LNCaP clone FGC (cell line): ENCODE measurements around the gene ZNF592.
"Not testable (repeated sequence)": the region's sequence is repeated elsewhere in the genome, so short reads cannot be mapped to it uniquely, and the experiment has no call there.

Source experiments
- DNase-seq: peaks from one replicate; pipeline ENCODE4 v3.0.0-alpha.2; 2011; ENCODE audit warnings: low read depth
- H3K4me3 ChIP-seq: 2 replicates; pipeline ENCODE4 v1.5.1; 2011; ENCODE audit warnings: mild to moderate bottlenecking, low read depth, low read length, control low read depth
- TF ChIP-seq, protein P1 (sequence below): IDR thresholded peaks from 2 replicates; pipeline ENCODE4 v1.5.1; 2012; ENCODE audit warnings: mild to moderate bottlenecking; ENCODE audit not compliant: control insufficient read depth, insufficient read depth; ENCODE audit errors: extremely low read depth

Gene ZNF592

DNA sequence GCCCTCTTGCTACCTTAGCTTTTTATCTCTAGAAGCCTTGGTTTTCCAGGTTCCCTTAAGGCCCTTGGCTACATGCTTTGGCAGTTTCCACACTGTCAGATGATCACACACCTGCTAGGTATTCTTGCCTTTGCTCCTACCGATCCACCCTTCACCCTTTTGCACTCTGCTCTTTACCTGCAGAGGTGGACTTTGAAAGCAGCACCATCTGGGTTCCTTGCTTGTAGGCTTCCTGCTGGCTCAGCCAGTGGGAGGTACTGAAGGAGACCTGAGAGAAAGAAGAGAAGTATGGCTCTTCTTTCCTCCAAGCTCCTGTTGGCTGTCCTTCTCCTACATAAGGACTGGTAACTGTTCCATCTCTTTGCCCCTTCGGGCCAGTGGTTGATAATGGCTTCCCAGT, 7.3 kb upstream of the ZNF592 start:
- no peak for DNase-seq
- TF ChIP-seq, protein P1, sequence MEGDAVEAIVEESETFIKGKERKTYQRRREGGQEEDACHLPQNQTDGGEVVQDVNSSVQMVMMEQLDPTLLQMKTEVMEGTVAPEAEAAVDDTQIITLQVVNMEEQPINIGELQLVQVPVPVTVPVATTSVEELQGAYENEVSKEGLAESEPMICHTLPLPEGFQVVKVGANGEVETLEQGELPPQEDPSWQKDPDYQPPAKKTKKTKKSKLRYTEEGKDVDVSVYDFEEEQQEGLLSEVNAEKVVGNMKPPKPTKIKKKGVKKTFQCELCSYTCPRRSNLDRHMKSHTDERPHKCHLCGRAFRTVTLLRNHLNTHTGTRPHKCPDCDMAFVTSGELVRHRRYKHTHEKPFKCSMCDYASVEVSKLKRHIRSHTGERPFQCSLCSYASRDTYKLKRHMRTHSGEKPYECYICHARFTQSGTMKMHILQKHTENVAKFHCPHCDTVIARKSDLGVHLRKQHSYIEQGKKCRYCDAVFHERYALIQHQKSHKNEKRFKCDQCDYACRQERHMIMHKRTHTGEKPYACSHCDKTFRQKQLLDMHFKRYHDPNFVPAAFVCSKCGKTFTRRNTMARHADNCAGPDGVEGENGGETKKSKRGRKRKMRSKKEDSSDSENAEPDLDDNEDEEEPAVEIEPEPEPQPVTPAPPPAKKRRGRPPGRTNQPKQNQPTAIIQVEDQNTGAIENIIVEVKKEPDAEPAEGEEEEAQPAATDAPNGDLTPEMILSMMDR: no peak
- no peak overlapping the region for H3K4me3 ChIP-seq

DNA sequence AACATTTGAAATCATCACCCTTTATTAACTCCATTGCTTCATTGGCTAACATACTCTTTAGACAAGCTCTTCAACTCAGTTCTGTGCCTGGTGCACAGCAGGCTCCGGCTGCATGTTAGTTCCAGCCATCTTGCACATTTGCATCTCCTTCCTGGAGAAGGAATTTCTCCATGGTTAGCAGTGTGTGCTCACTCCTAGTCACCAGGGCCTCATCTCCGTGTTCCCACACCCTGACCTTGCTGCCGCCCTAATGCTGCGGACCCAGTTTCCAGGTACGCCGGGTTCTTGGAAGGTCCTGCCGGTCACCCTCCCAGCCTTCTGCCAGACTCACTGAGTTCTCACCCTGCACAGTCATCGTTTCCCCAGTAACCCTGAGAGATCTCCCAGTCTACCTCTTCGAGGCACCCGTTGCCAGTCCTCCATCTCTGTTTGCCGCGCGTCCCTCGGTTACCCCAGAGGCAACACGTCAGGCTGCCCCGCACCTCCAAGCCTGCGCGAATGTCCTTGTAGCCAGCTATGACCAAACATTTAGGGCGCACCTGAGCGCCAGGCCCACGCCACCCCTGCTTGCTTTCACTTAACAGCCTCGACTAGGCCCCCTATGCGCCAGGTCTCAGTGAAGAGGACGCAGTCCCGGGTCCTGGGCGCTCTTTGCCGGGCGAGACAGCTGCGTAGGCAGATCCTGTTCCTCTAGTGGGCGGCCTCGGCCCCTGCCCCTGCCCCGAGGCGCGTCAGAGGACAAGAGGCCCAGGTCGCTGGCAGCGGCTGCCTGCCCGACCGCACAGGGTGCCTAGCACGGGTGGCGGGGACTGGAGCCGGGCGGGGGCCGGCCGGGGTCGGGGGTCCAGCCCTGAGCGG, 747 bp upstream of the ZNF592 start:
- H3K4me3 ChIP-seq: peak overlapping the region; percentile 75
- DNase-seq: no peak
- TF ChIP-seq, protein P1: peak; percentile 5; the same call in 1 of the 2 replicates

DNA sequence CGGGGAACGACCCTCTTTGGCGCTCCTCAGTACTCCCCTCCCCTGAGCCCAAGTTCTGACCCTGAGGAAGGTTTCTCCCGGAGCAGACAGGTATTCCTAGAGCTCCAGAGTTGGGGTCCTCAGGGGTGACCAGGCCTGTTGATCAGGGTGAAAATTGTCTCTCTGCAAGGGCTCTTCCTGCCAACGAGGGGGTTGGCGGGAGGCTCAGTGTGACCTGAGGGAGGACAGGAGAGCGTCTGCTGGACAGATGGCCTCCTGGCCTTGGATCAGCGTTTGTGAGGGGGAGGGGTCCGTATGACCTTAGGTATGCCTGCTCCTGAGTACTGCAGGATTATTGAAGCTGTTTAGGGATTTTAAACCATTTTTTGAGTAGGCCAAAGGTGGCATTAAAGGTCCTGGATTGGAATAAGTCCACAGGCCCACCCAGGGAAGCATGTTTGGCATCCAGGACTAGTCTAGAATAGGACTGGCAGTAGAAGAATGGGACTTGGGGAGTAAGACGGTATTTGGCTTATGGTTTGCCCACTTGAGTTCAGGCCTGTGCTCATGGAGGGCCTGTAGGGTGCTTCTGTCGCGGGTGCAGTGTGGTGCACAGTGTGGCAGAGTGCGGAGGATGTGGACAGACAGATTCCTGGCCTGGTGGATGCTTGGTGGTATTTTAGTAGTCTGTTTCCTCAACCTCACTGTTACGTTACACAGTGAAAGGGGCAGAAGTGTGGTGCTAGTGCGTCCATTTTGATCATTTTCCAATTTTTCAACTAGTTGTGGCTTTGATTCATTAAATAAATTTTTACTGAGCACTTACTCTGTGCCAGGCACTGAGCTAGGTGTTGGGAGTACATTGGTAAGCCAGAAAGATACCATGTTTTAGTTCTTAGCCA, 959 bp downstream of the ZNF592 start:
- DNase-seq: no peak
- TF ChIP-seq, protein P1: no peak
- peak overlapping the region; percentile 91 for H3K4me3 ChIP-seq

DNA sequence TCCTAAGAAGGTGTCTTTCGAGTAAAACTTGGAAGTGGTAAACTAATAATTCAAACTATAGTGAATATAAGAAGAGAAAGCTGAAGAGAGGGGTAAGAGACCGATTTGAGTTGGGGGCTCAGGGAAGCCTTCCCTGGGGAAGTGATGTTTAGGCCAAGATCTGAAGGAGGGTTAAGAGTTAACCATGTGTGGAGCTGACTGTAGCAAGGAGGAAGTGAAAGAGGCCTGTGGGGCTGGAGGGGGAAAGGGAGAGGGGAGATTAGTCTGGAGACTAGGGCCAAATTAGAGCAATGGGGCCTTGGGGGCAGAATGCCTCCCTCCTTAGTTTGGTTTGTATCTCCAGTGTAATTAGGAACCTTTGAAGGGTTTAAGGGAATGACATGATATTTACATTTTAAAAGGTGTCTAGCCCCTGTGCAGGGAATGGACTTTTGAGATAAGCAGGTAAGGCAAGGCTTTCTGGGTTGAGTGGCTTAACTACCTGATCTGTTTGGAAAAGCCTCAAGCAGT, 2.2 kb downstream of the ZNF592 start:
- TF ChIP-seq, protein P1: no peak
- DNase-seq: no peak
- peak overlapping the region; percentile 91 for H3K4me3 ChIP-seq

DNA sequence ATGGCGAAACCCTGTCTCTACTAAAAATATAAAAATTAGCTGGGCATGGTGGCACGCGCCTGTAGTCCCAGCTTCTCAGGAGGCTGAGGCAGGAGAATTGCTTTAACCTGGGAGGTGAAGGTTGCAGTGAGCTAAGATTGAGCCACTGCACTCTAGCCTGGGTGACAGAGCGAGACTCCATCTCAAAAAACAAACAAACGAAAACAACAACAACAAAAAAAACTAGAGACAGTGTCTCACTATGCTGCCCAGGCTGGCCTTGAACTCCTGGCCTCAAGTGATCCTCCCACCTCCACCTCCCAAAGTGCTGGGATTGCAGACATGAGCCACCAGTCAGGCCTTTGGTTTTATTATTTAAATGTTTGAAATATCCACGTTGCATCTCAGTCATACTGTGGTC, 3.3 kb downstream of the ZNF592 start:
- not testable (repeated sequence) for DNase-seq, H3K4me3 ChIP-seq

DNA sequence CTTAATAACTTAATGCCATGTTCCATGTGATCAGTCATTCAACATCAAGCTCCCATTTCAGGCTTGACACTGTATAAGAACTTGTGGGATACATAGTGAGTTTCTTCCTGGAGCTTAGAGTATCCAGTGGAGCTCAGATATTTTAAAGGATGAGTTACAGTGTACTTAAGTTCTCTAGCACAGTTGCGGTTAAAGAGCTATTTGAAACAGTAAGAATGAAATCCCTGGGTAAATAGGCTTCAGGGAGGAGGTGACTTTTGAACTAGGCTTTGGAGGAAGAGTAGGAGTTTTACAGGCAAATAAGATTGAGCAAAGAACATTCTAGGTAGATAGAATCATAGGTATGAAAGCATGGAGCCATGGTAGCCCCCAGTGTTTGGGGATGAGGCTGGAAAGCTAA, 3.8 kb downstream of the ZNF592 start:
- H3K4me3 ChIP-seq: no peak overlapping the region
- TF ChIP-seq, protein P1: no peak
- no peak for DNase-seq

DNA sequence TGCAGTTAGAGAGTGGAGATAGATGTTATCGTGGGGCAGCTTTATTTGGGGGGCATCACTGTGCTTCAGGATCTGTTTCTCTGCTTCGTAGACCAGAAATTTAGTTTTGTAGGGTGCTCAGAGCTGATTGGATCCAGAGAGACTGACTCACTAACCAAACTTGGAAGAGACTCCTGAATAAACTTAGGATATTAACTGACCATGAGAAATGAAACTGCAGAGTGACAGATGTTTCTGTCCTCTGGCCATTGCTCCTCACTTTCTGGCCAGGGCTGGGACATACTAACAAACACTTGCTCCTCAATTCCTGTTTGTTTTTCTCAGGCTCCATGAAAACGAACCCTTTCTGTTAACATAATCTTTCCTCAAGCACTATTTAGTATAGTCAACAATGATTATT, 4.3 kb downstream of the ZNF592 start:
- DNase-seq: no peak
- no peak overlapping the region for H3K4me3 ChIP-seq

DNA sequence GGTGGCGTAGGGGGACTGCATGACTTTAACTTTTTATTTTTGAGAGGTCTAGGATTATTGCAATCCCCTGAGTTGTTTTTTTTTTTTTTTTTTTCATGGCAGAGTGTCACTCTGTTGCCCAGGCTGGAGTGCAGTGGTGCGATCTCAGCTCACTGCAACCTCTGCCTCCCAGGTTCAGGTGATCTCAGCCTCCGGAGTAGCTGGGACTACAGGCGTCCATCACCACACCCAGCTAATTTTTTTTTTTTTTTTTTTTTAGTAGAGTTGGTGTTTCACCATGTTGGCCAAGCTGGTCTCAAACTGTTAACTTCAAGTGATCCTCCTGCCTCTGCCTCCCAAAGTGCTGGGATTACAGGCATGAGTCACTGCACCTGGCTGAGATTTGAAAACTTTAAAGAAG, 6.5 kb downstream of the ZNF592 start:
- not testable (repeated sequence) for DNase-seq, H3K4me3 ChIP-seq

More for the DNA sequence above, 4.3 kb downstream of the ZNF592 start:
- TF ChIP-seq, protein P1: no peak
